GM23338 (cell line): ENCODE data around the gene LEKR1. TPM values are rescaled to one million over a fixed set of nuclear protein-coding genes. Genes with fewer than 3 reads are reported as not detected.

ENCODE experiments used
- ATAC-seq: fragments of 200-7000 bp; cut with Tn5 transposase; 3 replicates; pipeline ENCODE4 v1.9.1; 2020
- DNase-seq: peaks from one replicate; pipeline ENCODE4 v3.0.0-alpha.2; 2015; ENCODE audit warnings: low spot score
- H2AFZ ChIP-seq: fragments of 200-600 bp; sonication (generic); 2 replicates; pipeline ENCODE4 v1.8.0; 2016; ENCODE audit warnings: antibody characterized with exemption, mild to moderate bottlenecking, moderate library complexity
- H3F3A ChIP-seq: fragments of 200-600 bp; sonication (generic); replicated peaks from 2 replicates; pipeline ENCODE4 v1.8.0; 2017; ENCODE audit warnings: antibody characterized with exemption, mixed run types, low read depth
- H3K27ac ChIP-seq: fragments of 200-600 bp; sonication (generic); 2 replicates; pipeline ENCODE4 v1.6.1; 2016; ENCODE audit warnings: low read depth
- H3K27me3 ChIP-seq: fragments of 200-600 bp; sonication (generic); 2 replicates; pipeline ENCODE4 v1.8.0; 2016; ENCODE audit warnings: mild to moderate bottlenecking, mixed run types, moderate library complexity; ENCODE audit not compliant: insufficient read depth
- H3K36me3 ChIP-seq: fragments of 200-600 bp; sonication (generic); 2 replicates; pipeline ENCODE4 v1.8.0; 2016; ENCODE audit warnings: mild to moderate bottlenecking; ENCODE audit not compliant: insufficient read depth
- H3K4me1 ChIP-seq: fragments of 200-600 bp; sonication (generic); 2 replicates; pipeline ENCODE4 v1.8.0; 2016; ENCODE audit warnings: mild to moderate bottlenecking, moderate library complexity; ENCODE audit not compliant: insufficient read depth
- H3K4me2 ChIP-seq: fragments of 200-600 bp; sonication (generic); 2 replicates; pipeline ENCODE4 v1.7.1; 2017; ENCODE audit warnings: mixed run types
- H3K4me3 ChIP-seq: fragments of 200-600 bp; sonication (generic); 2 replicates; pipeline ENCODE4 v1.6.1; 2016; ENCODE audit warnings: mixed run types
- H3K79me2 ChIP-seq: fragments of 200-600 bp; sonication (generic); replicated peaks from 2 replicates; pipeline ENCODE4 v1.8.0; 2017; ENCODE audit warnings: mild to moderate bottlenecking; ENCODE audit not compliant: insufficient read depth
- H3K9me2 ChIP-seq: fragments of 200-600 bp; sonication (generic); 2 replicates; pipeline ENCODE4 v1.8.0; 2017; ENCODE audit not compliant: insufficient read depth
- H4K20me1 ChIP-seq: fragments of 200-600 bp; sonication (generic); replicated peaks from 2 replicates; pipeline ENCODE4 v1.8.0; 2017; ENCODE audit warnings: mild to moderate bottlenecking; ENCODE audit not compliant: insufficient read depth
- H3K27ac Mint-ChIP-seq: 2 replicates; pipeline ENCODE4 v1.8.0; 2020; ENCODE audit warnings: inconsistent platforms, mild to moderate bottlenecking, moderate library complexity, mixed read lengths
- H3K27me3 Mint-ChIP-seq: 3 replicates; pipeline ENCODE4 v1.8.0; 2022; ENCODE audit warnings: low read depth, mild to moderate bottlenecking, moderate library complexity, mixed read lengths, inconsistent platforms; ENCODE audit not compliant: insufficient read depth, poor library complexity
- H3K36me3 Mint-ChIP-seq: 3 replicates; pipeline ENCODE4 v1.8.0; 2021; ENCODE audit warnings: low read depth, mild to moderate bottlenecking, inconsistent platforms, moderate library complexity, mixed read lengths
- H3K4me1 Mint-ChIP-seq: 3 replicates; pipeline ENCODE4 v1.8.0; 2020; ENCODE audit warnings: mild to moderate bottlenecking, inconsistent platforms, mixed read lengths
- H3K4me3 Mint-ChIP-seq: 3 replicates; pipeline ENCODE4 v1.8.0; 2021; ENCODE audit warnings: moderate library complexity, mild to moderate bottlenecking, inconsistent platforms, mixed read lengths
- H3K9me3 Mint-ChIP-seq: 3 replicates; pipeline ENCODE4 v1.8.0; 2020; ENCODE audit warnings: moderate library complexity, mild to moderate bottlenecking, inconsistent platforms, mixed read lengths
- polyA plus RNA-seq: library from polyadenylated mRNA; unstranded; fragments of >200 nt; fragmentation: Nextera tagmentation; extraction: Ambion mirVana; gene quantifications from 2 replicates; pipeline ENCODE4 v1.2.1, GENCODE V29; 2016
- total RNA-seq: library from RNA; depleted of rRNA; stranded (reverse); fragments of >200 nt; shearing (Covaris generic); gene quantifications from 2 replicates; pipeline ENCODE4 v1.2.3, GENCODE V29; 2014
- TF ChIP-seq, protein P1 (sequence below): fragments of 250-450 bp; sonication (Bioruptor Pico); IDR thresholded peaks from 2 replicates; pipeline ENCODE4 v1.5.0; 2020; ENCODE audit warnings: mild to moderate bottlenecking, moderate library complexity
- TF ChIP-seq, protein P2 (sequence below): IDR thresholded peaks from one replicate; pipeline ENCODE4 v1.6.1; 2018; ENCODE audit warnings: antibody characterized with exemption; ENCODE audit not compliant: unreplicated experiment

LEKR1 gene
- total and polyA plus RNA-seq, 2 experiments from 2014 or later, result not detected

DNA sequence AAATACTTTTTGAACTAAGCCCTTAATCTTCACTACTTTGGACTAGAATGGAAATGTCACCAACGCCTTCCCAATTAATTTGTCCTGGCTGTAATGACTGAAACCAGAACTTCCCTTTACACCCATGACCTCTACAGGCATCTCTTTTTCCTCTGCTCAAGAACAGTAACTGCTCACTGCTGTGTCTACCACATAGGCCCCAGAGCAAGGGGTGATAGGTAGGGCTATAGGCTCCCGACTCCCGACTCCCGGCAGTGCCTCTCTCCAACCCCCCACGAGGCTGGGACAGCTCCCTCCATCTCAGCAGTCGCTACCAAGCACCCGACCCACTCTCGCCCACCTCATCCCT, 384 bp upstream of the LEKR1 start:
- H3K9me3 Mint-ChIP-seq, result no peaks in the 10 kb centered on the region; the same call in 2 of the 3 replicates
- peaks cover 43% of the 10 kb centered on the region for H3K4me1 Mint-ChIP-seq
- peak overlapping the region; percentile 87 for H3K4me3 Mint-ChIP-seq
- H3K27ac Mint-ChIP-seq, result no peak overlapping the region
- peaks cover 5% of the 10 kb centered on the region; the same call in 1 of the 2 replicates for H4K20me1 ChIP-seq
- H3K27me3 ChIP-seq, result peaks cover 79% of the 10 kb centered on the region
- H3K4me2 ChIP-seq, result peak overlapping the region; percentile 80
- DNase-seq, result no peak
- 0 out of 2 replicates have a peak, but pooled peaks cover 4% of the 10 kb centered on the region for H3F3A ChIP-seq
- H3K27me3 Mint-ChIP-seq, result peaks cover 46% of the 10 kb centered on the region
- no peaks in the 10 kb centered on the region for H3K79me2 ChIP-seq
- H3K4me3 ChIP-seq, result peak overlapping the region; percentile 55
- H2AFZ ChIP-seq, result peak overlapping the region; percentile 81; the same call in 1 of the 2 replicates
- no peak; the same call in 2 of the 3 replicates for ATAC-seq
- H3K36me3 ChIP-seq, result no peaks in the 10 kb centered on the region
- H3K36me3 Mint-ChIP-seq, result peaks cover 3% of the 10 kb centered on the region; the same call in 1 of the 3 replicates
- no peaks in the 10 kb centered on the region for H3K9me2 ChIP-seq
- no peak overlapping the region for H3K27ac ChIP-seq
- peaks cover 26% of the 10 kb centered on the region for H3K4me1 ChIP-seq
- TF ChIP-seq, protein P1, sequence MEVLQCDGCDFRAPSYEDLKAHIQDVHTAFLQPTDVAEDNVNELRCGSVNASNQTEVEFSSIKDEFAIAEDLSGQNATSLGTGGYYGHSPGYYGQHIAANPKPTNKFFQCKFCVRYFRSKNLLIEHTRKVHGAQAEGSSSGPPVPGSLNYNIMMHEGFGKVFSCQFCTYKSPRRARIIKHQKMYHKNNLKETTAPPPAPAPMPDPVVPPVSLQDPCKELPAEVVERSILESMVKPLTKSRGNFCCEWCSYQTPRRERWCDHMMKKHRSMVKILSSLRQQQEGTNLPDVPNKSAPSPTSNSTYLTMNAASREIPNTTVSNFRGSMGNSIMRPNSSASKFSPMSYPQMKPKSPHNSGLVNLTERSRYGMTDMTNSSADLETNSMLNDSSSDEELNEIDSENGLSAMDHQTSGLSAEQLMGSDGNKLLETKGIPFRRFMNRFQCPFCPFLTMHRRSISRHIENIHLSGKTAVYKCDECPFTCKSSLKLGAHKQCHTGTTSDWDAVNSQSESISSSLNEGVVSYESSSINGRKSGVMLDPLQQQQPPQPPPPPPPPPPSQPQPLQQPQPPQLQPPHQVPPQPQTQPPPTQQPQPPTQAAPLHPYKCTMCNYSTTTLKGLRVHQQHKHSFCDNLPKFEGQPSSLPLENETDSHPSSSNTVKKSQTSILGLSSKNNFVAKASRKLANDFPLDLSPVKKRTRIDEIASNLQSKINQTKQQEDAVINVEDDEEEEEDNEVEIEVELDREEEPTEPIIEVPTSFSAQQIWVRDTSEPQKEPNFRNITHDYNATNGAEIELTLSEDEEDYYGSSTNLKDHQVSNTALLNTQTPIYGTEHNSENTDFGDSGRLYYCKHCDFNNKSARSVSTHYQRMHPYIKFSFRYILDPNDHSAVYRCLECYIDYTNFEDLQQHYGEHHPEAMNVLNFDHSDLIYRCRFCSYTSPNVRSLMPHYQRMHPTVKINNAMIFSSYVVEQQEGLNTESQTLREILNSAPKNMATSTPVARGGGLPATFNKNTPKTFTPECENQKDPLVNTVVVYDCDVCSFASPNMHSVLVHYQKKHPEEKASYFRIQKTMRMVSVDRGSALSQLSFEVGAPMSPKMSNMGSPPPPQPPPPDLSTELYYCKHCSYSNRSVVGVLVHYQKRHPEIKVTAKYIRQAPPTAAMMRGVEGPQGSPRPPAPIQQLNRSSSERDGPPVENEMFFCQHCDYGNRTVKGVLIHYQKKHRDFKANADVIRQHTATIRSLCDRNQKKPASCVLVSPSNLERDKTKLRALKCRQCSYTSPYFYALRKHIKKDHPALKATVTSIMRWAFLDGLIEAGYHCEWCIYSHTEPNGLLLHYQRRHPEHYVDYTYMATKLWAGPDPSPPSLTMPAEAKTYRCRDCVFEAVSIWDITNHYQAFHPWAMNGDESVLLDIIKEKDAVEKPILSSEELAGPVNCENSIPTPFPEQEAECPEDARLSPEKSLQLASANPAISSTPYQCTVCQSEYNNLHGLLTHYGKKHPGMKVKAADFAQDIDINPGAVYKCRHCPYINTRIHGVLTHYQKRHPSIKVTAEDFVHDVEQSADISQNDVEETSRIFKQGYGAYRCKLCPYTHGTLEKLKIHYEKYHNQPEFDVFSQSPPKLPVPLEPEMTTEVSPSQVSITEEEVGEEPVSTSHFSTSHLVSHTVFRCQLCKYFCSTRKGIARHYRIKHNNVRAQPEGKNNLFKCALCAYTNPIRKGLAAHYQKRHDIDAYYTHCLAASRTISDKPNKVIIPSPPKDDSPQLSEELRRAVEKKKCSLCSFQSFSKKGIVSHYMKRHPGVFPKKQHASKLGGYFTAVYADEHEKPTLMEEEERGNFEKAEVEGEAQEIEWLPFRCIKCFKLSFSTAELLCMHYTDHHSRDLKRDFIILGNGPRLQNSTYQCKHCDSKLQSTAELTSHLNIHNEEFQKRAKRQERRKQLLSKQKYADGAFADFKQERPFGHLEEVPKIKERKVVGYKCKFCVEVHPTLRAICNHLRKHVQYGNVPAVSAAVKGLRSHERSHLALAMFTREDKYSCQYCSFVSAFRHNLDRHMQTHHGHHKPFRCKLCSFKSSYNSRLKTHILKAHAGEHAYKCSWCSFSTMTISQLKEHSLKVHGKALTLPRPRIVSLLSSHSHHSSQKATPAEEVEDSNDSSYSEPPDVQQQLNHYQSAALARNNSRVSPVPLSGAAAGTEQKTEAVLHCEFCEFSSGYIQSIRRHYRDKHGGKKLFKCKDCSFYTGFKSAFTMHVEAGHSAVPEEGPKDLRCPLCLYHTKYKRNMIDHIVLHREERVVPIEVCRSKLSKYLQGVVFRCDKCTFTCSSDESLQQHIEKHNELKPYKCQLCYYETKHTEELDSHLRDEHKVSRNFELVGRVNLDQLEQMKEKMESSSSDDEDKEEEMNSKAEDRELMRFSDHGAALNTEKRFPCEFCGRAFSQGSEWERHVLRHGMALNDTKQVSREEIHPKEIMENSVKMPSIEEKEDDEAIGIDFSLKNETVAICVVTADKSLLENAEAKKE (CRISPR knock-in tag), result no peak
- TF ChIP-seq, protein P2, sequence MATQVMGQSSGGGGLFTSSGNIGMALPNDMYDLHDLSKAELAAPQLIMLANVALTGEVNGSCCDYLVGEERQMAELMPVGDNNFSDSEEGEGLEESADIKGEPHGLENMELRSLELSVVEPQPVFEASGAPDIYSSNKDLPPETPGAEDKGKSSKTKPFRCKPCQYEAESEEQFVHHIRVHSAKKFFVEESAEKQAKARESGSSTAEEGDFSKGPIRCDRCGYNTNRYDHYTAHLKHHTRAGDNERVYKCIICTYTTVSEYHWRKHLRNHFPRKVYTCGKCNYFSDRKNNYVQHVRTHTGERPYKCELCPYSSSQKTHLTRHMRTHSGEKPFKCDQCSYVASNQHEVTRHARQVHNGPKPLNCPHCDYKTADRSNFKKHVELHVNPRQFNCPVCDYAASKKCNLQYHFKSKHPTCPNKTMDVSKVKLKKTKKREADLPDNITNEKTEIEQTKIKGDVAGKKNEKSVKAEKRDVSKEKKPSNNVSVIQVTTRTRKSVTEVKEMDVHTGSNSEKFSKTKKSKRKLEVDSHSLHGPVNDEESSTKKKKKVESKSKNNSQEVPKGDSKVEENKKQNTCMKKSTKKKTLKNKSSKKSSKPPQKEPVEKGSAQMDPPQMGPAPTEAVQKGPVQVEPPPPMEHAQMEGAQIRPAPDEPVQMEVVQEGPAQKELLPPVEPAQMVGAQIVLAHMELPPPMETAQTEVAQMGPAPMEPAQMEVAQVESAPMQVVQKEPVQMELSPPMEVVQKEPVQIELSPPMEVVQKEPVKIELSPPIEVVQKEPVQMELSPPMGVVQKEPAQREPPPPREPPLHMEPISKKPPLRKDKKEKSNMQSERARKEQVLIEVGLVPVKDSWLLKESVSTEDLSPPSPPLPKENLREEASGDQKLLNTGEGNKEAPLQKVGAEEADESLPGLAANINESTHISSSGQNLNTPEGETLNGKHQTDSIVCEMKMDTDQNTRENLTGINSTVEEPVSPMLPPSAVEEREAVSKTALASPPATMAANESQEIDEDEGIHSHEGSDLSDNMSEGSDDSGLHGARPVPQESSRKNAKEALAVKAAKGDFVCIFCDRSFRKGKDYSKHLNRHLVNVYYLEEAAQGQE, result peak; percentile 7
